Calu3 (cell line): ENCODE measurements around the gene TGFBRAP1. TPM values are rescaled to one million over a fixed set of nuclear protein-coding genes. Genes with fewer than 3 reads are reported as not detected.

ENCODE experiments used
- BruUV-seq: library from RNA; stranded (reverse); fragments of 400-500 nt; replicated peaks from 2 replicates; lab custom pipeline; 2021; lab: Mats Ljungman, UMichigan
- CTCF ChIA-PET: fragments of 300-600 bp; sonication (Branson Sonifier 250); formaldehyde crosslinking; loops from one replicate; lab custom pipeline; 2022; ENCODE audit warnings: antibody characterized with exemption; lab: Charles Lee
- DNase-seq: peaks from one replicate; pipeline ENCODE4 v3.0.0; 2022
- H3K27ac Mint-ChIP-seq: one replicate; pipeline ENCODE4 v1.8.0; 2022; ENCODE audit warnings: mixed read lengths; ENCODE audit not compliant: unreplicated experiment
- H3K27me3 Mint-ChIP-seq: one replicate; pipeline ENCODE4 v1.8.0; 2022; ENCODE audit warnings: mixed read lengths; ENCODE audit not compliant: unreplicated experiment
- H3K36me3 Mint-ChIP-seq: one replicate; pipeline ENCODE4 v1.8.0; 2022; ENCODE audit warnings: mild to moderate bottlenecking, moderate library complexity, mixed read lengths; ENCODE audit not compliant: insufficient read depth, unreplicated experiment
- H3K4me1 Mint-ChIP-seq: one replicate; pipeline ENCODE4 v1.8.0; 2022; ENCODE audit warnings: mild to moderate bottlenecking, low read depth, mixed read lengths; ENCODE audit not compliant: unreplicated experiment
- H3K4me3 Mint-ChIP-seq: one replicate; pipeline ENCODE4 v1.8.0; 2022; ENCODE audit warnings: mild to moderate bottlenecking, low read depth, moderate library complexity, mixed read lengths; ENCODE audit not compliant: unreplicated experiment
- H3K9me3 Mint-ChIP-seq: one replicate; pipeline ENCODE4 v1.8.0; 2022; ENCODE audit warnings: low read depth, mixed read lengths; ENCODE audit not compliant: unreplicated experiment
- intact Hi-C: fragments of 100-400 bp; cut with micrococcal nuclease; formaldehyde crosslinking; loops from one replicate; pipeline ENCODE4 v1.10.0; 2022; ENCODE audit not compliant: unreplicated experiment
- total RNA-seq: library from RNA; stranded (reverse); gene quantifications from 2 replicates; pipeline ENCODE4 v1.2.3, GENCODE V29; 2022
- TF ChIP-seq, protein P1 (sequence below): fragments of 200-600 bp; IDR thresholded peaks from one replicate; pipeline ENCODE4 v1.8.0; 2022; ENCODE audit warnings: antibody characterized with exemption; ENCODE audit not compliant: unreplicated experiment

TGFBRAP1 gene
- total RNA-seq, 1 experiment from 2014 or later = 24.3 TPM

DNA sequence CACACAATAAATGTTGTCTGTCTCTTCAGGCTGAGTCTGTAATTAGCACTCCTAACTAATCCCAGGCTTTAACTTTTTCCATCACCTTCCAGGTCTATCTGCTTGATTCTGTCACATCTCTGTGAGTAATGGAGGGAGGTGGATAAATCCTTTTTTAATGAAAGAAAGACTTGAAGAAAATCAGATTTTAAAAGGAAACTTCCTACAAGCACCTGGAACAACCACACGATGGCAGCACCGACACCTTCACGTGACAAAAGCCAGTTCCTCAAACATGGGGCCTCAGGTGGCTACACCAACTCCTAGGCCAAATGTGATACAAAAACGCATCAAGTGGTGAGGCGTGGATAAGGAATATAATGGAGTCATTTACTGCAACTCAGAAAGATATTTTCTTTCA, 41.8 kb downstream of the TGFBRAP1 start:
- no peak overlapping the region for H3K4me3 Mint-ChIP-seq
- BruUV-seq = no TSS peak
- peak; percentile 46 for DNase-seq
- intact Hi-C loops = no loop called here
- no peaks in the 10 kb centered on the region for H3K9me3 Mint-ChIP-seq
- H3K27ac Mint-ChIP-seq = no peak overlapping the region
- peaks cover 18% of the 10 kb centered on the region for H3K36me3 Mint-ChIP-seq
- TF ChIP-seq, protein P1, sequence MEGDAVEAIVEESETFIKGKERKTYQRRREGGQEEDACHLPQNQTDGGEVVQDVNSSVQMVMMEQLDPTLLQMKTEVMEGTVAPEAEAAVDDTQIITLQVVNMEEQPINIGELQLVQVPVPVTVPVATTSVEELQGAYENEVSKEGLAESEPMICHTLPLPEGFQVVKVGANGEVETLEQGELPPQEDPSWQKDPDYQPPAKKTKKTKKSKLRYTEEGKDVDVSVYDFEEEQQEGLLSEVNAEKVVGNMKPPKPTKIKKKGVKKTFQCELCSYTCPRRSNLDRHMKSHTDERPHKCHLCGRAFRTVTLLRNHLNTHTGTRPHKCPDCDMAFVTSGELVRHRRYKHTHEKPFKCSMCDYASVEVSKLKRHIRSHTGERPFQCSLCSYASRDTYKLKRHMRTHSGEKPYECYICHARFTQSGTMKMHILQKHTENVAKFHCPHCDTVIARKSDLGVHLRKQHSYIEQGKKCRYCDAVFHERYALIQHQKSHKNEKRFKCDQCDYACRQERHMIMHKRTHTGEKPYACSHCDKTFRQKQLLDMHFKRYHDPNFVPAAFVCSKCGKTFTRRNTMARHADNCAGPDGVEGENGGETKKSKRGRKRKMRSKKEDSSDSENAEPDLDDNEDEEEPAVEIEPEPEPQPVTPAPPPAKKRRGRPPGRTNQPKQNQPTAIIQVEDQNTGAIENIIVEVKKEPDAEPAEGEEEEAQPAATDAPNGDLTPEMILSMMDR = peak; percentile 28
- H3K4me1 Mint-ChIP-seq = no peaks in the 10 kb centered on the region
- no peaks in the 10 kb centered on the region for H3K27me3 Mint-ChIP-seq
- CTCF ChIA-PET = no interaction called here

DNA sequence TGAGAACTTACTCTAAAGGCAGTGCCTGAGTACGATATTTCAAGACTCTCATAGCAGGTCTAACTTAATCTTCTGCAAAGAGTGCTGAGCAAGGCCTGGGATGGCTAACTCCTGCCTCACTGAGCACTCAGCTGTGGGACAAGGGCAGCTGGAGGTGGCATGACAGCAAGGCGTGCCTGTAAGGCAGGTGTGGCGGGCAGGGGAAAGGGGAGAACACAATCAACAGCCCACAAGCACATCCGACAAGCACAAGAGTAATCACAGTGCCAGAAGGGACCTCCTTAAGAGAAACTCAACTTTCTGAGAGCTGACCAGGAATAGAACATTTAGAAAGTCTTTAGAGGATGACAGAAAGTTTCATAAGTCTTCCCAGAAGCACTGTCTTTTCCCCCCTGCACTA, 46.0 kb downstream of the TGFBRAP1 start:
- BruUV-seq = no TSS peak
- intact Hi-C loops = no loop called here
- no peak overlapping the region for H3K27ac Mint-ChIP-seq
- CTCF ChIA-PET = no interaction called here
- no peaks in the 10 kb centered on the region for H3K27me3 Mint-ChIP-seq
- no peak overlapping the region for H3K4me3 Mint-ChIP-seq
- H3K9me3 Mint-ChIP-seq = no peaks in the 10 kb centered on the region
- no peak for DNase-seq
- H3K36me3 Mint-ChIP-seq = peaks cover 12% of the 10 kb centered on the region
- H3K4me1 Mint-ChIP-seq = no peaks in the 10 kb centered on the region
- TF ChIP-seq, protein P1 = no peak

DNA sequence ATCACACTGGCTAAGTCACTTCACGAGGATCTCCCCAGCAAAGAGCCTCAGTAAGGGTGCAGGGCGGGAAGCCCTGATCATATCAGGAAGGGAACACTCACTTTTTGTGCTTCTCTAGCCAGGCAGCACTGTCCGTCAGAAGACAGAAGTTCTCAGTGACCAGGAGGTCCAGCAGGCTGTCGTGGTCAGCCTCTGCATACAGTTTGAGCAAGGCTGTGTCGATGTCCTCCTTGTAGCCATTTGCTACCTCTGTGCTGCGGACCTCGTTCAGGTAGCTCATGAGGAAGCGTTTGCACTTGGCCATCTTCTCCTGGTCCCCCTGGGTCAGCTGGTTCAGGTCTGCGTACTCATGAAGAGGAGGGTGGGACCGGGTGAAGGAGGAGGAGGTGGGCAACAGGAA, 49.3 kb downstream of the TGFBRAP1 start:
- Mint-ChIP-seq H3K9me3 (no peaks in the 10 kb centered on the region), H3K4me1 (no peaks in the 10 kb centered on the region), H3K4me3 (no peak overlapping the region), H3K36me3 (peaks cover 11% of the 10 kb centered on the region), H3K27me3 (no peaks in the 10 kb centered on the region), H3K27ac (no peak overlapping the region)
- DNase-seq = no peak
- intact Hi-C loops = no loop called here
- BruUV-seq = no TSS peak
- CTCF ChIA-PET = no interaction called here
- TF ChIP-seq, protein P1 = no peak

DNA sequence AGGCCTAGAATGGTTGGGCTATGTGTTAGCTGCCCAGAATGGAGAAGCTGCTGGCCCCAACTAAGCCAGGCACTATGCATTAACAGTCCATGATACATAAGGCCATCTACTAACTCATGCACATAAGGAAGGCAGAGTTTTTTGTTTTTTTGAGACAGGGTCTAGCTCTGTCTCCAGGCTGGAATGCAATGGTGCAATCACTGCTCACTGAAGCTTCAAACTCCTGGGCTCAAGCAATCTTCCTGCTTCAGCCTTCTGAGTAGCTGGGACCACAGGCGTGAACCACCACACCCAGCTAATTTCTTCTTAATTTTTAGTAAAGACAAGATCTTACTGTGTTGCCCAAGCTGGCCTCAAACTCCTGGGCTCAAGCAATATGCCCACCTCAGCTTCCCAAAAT, 50.4 kb downstream of the TGFBRAP1 start:
- intact Hi-C loops = no loop called here
- TF ChIP-seq, protein P1 = no peak
- no peak for DNase-seq
- no TSS peak for BruUV-seq
- Mint-ChIP-seq H3K27me3 (no peaks in the 10 kb centered on the region), H3K9me3 (no peaks in the 10 kb centered on the region), H3K4me3 (no peak overlapping the region), H3K36me3 (no peaks in the 10 kb centered on the region), H3K4me1 (no peaks in the 10 kb centered on the region), H3K27ac (no peak overlapping the region)
- CTCF ChIA-PET = interaction anchor here (1.0 kb wide), 1 partner anchor 16 kb away, joined by 3 read pairs; no protein-coding TSS in a partner anchor
